ENCODE data around the gene PACS2.
"Not testable (repeated sequence)": the region's sequence is repeated elsewhere in the genome, so short reads cannot be mapped to it uniquely, and the experiment has no call there.

PACS2 gene

DNA sequence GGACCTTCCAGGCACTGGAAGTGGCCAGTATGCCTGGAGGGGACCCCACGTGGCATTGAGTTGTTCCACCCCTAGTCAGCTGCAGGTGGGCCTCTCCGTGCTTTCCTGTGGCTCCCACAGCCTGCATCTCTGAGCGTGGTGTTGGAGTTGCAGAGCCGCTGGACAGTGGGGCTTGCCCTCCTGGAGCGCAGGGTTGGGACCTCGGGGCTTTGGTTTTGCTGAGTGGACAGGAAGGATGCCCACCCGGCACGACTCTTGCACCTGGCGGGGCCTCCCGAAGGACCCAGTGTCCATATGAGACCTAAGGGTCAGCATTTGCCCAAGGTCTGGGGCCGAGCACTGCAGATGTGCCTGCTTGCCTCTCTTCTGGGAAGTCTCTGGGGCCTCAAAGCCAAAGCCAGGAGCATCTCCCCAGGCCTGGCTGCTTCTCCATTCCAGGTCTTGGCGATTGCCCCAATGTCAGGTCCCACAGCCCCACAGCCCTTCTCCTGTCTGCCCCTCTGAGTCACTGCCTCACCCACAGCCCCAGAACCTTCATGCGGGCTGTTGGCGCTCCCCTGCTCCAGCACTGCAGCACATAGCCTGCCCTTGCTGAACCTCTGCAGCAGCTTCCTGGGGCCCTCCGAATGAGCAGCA lies 1.5 kb downstream of the PACS2 start:
- no peak for DNase-seq

DNA sequence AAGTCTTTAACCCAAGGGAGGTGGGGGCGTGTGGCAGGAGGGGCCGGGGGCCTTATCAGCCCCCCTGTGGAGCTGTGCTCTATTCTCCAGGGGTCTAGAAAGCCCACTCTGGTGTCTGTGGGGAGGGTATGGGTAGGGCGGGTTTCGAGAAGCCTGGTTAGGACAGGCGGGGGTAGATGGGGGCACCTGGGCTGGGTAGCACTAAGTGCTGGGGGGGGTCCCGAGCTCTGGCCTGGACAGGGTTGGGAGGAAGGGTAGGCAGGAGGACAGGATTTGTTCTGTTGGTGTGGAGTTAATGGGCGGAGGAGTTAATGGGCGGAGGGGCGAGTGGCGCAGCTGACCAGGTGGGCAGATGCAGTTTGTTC lies 2.0 kb downstream of the PACS2 start:
- DNase-seq, result no peak

DNA sequence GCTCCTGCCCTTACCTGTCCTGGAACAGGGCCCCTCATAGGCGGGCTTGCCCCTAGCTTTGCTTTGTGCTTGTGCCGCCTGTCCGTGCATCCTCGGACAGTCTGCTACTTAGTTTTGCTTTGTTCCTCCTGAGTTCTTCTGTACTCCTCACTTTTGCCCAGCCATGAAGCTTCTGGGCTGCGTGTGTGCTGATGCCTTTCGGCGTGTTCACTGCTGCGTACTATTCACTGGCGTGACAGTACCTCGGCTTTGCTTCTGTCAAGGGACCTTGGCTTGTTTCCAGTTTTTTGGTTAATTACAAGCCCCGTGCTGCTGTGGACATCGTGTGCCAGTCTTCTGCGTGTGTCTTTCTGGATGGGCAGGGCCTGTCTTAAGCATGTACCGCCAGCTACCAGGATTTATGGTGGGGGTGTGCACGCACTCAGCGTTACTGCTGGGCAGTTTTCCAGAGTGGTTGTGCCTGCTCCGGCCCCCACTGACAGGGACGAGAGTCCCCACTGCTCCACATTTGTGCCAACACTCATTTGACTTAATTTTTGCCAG lies 2.5 kb downstream of the PACS2 start:
- no peak for DNase-seq

DNA sequence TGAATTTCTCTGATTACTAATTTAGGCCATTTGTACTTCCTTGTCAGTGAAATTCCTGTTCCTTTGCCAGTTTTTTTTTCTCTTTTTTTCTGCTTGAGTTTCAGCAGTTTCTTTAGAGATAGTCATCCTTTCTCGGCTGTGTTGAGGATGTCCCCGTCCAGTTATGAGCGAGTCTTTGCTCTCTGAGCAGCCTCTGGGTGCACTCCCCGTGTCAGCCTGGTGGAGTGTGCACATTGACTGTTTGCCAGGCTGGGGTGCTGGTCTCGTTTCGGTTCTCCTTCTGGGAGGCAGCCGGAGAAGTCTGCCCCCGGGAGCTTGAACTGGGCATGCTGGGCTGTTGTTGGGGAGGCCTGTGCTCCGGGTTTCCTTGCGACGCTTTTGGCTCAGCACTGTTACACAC lies 3.0 kb downstream of the PACS2 start:
- DNase-seq, result no peak

DNA sequence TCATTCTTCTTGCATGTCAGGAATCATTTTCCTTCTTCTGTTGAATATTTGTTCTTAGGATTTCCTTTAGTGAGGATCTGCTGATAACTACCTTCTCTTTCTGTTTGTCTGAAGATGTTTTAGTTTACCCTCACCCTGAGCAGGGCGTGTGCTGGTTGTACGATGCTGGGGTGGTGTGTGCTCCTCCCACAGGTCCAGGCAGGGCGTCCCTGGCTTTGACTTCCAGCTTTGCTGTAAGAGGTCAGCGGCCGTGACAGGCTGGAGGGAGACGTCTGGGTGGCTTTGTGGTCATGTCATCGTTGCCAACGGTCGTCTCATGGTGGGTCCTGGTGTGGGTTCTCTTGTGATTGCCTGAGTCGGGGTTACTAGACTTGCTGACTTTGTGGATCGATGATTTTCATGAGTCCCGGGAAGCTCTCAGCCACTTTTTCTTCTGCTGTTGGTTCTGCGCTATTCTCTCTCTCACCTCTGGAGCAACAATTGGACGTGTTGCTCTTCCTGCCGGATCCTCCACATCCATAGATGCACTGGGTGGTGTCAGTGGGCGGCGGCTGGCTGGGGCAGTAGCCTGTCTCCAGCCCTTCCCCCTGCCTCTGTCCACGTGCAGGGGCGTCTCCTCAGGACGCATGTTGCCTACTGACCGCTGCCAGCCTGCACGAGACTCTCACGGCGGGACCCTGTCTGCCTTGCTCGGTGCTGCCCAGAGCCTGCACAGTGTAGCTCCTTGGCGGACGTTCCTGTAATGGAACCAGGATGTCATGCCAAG lies 8.4 kb downstream of the PACS2 start:
- DNase-seq, result no peak

DNA sequence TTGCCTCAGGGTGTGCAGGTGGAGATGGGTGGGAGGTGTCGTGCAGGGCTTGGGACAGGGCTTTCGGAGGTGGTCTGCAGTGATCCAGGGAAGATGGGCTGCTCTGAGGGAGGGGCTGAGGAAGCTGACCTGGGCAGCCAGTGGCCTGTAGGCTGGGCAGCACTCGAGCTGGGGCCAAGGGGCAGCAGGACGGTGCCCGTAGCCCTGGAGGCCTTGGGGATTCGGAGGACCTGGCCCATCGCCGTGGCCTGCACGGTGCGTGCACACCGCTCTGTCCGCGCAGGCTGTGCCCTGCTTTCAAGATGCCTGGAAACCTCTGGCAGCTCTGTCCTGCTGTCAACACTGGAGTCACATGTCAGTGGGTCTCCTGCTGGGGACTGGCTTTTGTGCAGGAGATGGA lies 9.1 kb downstream of the PACS2 start:
- DNase-seq, result no peak

DNA sequence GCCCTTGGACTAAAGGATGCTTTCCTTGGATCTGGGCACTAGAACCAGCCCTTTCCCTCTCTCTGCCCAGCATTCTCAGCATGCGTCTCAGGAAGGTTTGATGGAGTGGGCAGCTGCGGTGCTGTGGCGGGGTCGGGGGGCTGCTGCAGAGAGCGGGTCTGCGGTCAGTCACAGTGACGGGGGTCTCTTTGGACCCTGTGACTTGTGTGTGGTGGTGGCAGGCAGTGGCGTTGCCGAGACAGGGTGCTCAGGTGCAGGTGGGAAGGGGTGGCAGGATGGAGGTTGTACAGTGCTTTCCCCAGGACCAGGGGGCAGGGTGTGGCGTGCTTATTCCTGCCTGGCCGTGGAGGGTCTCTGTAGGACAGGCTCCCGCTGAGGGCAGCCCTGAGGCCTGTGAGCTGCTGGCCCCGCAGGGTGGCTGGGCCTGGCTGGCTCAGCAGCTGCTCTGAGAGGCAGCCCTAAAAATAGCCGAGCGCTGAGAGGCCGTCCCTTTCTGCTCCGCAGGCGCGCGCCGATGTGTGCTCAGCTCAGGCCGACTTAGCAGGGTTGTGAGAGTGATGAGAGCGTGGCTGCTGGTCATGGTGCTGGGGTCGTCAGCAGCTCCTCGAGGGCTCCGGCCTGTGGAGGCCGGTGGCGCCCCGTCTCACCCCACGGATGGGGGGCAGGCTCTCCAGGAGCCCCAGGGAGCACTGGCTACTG lies 9.7 kb downstream of the PACS2 start:
- no peak for DNase-seq

DNA sequence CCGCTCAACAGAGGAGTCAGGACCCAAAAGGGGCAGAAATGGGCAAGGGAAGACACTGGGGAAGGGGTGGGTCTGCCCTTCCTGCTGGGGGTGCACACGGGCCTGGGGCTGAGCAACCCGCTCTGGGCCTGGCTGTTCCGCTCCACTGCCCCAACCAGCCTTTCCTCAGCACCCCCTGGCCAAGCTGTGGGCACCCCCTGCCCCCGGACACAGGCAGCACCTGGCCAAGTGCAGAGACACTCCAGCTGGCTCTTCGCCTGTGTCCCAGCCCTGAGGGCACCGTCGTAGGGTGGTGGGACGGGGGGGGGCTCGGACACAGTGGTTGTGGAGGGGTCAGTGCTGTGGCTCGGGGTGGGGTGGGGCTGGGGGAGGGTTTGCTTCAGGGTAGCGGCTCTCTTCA lies 10.3 kb downstream of the PACS2 start:
- DNase-seq, result no peak

DNA sequence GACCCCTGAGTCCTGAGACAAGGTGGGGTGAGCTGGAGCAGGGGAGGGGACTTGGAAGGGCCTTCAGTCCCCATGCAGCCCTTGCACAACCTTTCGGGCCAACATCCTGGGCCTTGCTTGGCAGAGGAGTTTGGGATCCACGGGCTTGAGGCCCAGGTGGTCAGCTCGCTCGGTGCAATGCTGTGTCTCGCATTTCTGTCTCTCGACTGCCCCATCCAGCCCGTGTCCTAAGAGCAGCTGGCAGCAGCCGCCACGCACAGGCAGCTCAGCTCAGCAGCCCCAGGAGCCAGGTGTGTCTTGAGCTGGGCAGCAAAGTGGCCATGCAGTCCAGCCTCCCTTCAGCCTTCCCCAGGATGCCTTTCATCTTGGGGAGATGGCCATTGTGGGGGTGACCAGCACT lies 10.8 kb downstream of the PACS2 start:
- no peak for DNase-seq

DNA sequence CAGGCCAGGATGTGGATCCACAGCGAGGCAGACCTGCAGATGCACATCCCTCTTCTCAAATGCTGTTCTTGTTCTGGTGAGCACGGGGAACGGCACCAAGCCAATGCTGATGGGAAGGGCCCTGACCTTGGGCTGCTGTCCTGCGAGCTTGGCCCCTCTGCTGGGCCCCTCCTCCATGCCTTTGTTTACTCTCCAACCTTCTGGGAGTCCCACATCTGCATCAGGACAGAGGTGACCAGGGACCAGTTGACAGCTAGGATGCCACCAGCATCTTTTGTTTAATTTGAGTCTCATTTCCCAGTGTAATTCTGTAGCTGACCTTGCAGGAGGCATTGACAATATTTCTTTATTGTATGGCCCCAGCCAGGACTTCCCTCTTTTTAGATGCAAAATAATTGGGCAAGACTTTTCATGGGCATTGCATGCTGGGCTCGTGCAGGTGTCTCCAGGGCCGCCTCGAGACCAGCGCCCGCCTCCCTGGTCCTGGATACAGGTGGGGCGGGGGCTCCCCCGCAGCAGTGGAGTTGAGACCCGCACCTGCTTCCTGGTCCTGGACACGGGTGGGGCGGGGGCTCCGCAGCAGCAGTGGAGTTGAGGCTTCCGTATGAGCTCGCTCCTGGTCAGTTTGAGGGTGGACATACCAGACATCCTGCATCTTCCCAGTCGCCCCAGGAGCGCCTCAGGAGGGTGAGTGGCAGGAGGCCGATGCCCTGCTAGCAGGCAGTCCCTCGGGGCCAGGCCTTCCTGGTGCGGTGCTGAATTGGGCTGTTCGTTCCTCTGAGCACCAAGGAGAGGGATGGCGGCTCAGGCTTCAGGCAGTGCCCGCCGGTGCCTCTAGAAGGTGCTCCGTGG lies 11.4 kb downstream of the PACS2 start:
- no peak for DNase-seq

DNA sequence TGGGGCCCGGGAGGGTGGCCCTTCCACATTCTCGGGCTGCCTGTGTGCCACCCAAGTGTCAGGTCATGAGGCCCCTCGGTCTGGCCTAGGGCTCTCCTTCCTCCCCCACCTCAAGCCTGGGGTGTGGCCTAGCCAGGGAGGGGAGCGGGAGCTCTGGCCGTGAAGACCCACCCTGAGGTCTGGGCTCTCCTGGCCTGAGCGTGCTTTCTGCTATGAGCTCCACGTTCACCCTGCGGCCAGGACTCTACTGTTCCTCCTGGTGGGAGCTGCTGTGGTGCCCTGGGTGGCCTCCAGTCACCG lies 12.0 kb downstream of the PACS2 start:
- DNase-seq, result no peak

DNA sequence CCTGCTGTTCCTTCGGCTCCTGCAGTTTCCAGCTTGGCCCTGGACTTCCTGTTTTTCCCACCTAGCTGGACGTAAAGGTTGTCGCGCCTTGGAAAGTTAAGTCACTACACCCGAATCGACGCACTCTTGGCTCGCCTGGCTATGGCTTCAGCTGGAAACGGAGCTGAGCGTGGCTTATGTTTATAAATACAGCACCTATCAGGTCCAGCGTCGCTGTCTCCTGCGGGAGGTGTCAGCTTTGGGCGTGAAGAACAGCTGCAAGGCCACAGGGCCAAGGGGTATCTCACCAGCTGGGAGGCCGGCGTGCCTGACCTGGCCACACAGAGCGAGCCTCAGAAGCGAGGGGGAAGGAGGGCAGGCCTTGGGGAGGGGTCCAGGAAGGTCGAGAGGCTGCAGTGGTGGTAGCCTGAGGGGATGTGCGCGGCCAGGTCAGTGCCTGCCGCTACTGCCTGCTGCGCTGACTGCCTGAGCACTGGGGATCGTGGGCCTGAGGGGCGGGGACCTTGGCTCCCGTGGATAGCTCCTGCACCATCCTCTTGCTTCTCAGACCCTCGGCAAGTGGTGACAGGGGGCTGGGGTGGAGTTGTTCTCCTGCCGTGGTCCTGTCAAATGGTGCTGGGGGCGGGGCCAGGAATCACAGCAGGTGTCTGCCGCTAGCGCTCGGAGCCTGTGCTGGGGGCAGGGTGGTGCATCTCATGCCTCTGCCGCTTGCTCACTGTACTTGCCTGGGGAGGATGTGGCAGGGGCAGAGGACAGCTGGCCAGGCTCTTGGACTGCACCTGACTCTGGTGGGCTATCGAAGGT lies 12.5 kb downstream of the PACS2 start:
- DNase-seq, result no peak

DNA sequence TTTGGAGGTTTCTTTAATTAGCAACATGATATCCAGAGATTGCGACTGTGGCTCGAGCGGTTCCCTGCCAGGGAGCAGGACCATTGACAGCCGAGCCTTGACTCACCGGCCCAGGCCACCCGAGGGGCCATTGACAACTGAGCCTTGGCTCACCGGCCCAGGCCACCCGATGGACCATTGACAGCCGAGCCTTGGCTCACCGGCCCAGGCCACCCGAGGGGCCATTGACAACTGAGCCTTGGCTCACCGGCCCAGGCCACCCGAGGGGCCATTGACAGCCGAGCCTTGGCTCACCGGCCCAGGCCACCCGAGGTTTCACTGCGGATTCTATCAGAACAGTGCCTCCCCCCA lies 13.1 kb downstream of the PACS2 start:
- not testable (repeated sequence) for DNase-seq

DNA sequence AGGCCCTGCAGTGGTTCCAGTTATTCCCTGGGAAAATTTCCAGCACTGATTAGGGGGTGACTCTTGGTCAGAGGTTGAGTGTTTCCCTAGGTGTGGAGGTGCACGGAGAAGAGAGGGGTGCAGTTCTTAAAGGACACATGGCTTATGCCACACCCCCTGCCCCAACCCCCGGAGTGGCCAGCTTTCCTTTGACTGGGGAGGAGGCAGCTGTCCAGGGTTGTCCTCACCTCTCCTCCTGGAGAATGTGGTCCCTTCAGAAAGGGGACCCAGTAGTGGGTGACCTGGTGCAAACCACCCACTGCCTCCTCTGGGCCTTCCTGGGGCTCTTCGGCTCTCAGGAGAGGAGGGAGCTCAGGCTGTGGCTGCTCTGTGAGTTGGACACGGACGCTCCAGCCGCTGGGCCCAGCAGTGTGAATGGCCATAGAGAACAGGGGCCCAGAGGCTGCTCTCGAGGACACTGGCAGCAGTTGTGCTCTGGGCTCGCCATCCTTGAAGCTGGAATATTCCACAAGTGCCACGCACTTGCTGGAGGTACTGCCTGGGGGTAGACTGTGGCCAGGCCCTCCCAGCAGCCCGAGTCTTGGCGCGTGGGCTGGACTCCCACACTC lies 13.6 kb downstream of the PACS2 start:
- no peak for DNase-seq

DNA sequence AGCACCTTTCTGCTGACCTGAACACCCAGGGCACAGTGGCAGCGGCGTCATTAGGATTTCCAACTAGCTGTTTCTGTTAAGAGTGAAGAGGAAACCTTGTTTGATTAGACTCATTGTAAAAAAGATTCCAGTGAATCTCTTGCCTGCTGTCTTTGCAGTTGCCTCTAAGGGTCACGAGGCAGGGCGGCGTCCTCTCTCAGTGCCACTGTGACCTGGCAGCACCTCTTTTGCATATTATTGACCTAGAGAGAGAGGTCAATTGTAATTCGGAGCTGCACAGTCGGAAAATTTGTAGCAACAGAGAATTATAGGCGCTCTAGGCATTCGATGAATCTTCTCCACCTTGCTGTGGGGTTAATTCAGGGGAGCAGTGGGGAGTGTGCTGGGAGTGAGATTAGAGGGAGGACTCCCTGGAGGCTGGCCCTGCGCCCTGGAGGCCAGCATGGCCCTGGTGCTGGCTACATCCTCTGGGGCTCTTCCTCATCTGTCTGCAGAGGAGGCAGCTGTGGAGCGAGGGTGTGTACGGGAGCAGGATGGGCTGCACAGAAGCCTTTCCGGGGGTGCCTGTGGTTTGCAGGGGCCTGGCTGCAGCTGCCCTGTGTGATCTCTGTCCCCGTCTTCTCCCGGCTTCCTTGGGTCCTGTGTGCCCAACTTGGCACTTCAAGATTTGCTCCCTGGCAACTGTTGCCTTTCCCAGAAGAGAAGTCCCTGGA lies 14.3 kb downstream of the PACS2 start:
- no peak for DNase-seq

DNA sequence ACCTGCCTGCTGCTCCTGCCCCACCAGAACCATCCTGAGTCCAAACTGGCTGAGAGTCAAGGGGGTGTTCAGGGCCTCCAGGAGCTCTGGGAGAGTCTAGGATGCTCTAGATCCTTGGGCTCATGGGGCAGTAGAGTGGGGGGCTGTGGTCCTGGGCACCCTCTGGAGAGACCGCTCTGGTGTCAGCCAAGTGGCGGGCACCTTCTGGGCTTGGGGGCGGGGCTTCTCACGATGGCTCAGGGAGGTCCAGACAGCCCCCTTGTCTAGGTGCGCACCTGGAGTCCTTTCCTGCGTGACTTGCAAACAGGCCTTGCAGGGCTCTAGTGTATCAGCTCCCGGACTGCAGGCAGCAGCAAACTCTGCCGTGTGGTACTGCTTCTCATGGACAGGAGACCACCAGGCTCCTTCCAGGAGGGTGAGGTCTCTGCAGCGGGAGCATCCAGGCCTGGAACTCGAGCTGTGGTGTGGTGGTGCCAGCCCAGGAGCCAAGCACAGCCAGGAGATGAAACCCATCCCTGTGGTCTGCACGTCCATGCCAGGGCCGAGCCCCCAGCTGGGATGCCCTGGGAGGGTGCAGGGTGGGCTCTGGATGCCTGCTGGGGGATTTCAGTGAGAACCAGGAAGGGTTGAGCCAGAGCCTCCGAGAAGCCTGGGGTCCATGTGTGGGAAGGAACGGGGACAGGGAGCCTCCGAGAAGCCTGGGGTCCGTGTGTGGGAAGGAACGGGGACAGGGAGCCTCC lies 15.0 kb downstream of the PACS2 start:
- DNase-seq, result no peak

DNA sequence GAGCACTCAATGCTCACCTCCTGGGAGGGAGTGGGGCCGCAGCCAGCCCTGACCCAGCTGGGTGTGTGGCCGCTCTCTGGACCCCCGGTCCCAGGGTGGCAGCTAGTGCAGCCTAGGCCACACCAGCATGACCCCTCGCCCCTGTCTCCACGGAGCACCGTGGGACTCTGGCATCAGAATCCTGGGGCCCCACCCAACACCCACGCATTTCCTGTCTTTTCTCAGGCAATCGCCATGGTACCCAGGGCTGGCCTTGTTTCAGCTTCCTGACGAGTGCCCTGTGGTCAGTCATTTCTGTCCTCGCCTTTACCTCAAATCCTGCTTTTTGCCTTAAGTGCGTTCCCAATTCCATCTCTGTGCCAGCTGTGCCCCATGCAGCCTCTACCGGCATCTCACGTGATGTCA lies 15.9 kb downstream of the PACS2 start:
- DNase-seq, result no peak

DNA sequence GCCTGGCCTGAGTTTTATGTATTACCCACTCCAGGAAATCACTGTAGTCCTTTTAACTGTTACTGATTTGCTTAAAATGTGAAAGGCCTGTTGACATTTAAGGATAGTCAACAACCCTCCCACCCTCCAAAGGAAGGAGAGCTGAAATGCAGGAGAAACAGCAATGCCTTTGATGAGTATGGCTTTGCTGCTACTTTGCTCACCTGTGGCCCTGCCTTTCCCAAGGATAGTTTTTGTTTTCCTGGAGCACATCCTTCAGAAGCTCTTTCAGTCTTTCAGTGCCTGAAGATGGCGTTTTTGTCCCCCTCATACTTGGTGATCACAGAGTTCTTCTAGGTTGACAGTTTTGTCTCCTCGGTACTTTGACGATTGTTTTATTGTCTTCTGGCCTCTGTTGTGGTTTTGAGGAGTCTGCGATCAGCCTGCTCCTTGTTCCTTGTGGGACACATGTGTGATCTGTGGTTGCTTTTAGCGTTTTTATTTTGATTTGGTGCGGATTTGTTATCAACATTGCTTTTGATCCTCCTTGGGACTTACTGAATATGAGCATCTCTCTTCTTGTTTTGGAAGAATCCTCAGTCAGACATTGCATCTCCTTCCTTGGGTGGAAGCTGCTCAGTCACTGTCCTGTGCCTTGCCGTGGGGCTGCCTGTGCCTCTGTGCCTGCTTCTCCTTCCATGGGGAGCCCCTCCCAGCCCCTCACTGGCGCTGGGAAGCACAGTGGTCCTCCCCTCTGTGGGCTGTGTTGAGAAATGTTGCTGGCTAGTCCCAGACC lies 17.2 kb downstream of the PACS2 start:
- DNase-seq, result no peak

DNA sequence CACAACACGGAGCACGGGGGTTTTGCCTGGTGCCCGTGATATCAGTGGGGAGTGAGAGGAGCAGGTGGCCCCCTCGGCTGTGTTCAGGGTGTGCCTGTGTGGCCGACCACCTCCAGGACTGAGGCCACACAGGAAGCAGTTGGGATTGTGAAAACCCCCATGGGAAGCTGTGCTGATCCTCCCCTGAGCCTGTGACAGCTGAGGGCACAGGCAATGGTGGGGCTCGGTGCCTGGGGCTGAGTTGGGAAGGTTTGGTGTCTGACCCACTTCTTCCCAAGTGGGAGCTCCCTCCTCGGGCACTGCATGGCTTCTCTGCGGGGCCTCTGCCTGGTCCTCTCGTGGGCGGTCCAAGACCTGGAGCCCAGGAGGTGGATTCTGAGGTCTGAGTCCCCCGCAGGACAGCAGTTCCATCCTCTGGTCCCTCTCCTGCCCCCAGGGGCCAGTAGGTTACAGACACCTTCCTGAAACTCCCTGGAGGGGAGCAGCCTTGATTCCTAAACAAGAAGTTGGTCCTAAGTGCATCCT lies 17.9 kb downstream of the PACS2 start:
- no peak for DNase-seq
